ENCODE results near the gene HOXD4.

HOXD4 gene

DNA sequence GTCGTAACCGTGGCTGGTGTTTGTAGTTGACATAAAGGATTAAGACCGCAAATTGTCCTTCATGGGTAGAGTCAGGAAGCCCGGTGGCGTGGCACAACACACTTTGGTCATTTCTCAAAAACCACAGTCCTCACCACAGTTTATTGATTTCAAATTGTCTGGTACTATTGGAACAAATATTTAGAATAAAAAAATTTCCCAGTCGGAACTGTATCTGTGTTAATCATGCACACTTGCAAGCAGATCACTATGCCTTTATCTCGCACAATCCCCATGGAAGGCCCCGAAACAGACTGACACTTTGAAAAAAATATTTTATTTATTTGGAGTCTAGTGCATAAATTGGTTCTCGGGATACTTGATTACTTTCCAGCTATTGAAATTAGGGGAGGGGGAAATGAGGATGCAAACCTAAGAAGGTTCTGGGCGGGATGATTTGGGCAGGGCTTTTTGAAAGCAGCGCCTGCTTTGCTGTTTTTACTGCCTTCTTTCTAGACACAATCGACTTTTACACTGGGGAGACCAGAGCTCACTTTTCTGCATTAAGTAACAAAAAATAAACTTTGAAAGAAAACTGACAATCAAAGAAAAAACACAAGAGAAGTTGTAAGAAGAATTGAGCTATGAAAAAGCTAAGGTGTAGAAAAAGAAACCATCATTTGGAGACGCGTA lies 21.7 kb downstream of the HOXD4 start:
- DNase-seq, result no peak

DNA sequence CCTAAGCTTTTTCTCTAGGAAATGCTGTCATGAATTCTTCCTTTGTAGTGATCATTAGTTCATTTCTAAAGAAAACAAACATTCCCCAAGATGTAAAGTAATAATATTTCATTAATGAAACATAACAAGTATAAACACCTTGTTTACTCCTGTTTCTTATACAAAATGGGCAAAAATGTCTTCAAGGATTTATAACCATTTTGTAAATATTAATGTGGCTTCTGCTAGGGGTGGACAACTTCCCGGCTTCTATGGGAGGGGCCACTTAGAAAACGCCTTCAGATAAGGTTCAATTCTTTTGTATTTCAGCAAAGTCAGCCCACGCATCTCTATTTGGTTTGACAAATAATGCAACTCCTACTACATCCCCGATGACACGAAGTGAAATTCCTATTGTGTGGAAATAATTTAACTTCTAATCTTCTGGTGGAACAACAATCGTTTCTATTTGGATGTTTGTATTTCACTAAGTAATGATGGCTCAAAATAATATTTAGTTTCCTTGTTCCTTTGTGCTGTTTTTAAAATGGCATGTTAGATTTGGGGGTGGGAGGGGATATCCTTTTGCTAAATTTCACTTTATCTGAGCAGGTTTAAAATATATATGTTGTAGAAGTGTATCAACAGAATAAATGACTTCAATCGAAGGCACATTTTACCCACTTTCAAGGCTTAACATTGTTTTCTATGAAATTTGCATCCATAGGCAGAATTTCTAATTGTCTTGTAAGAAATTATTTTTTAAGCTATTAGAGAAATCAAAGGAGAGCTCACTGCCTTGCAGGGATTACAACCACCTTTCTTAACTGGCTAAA lies 22.4 kb downstream of the HOXD4 start:
- no peak for DNase-seq

DNA sequence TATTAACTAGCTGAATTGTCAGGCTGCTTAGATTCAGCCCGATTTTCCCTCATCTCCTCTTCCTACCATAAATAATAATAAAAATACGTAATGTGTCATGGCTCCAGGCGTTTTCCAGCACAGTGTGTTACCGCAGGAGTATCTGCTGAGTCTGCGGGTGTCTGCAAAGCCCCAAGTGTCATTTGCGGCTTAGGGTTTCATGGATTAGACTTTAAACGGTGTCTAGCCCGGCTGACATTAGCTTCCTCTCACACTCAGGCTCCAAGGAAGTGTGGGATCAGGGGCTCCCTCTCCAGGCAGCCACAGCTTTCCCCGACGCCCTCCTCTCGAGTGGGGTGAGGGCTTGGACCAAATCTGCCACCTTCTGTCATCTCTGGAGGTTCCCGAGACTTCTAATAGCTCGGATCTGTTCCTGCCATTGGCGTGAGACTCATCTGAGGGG lies 23.1 kb downstream of the HOXD4 start:
- no peak for DNase-seq

DNA sequence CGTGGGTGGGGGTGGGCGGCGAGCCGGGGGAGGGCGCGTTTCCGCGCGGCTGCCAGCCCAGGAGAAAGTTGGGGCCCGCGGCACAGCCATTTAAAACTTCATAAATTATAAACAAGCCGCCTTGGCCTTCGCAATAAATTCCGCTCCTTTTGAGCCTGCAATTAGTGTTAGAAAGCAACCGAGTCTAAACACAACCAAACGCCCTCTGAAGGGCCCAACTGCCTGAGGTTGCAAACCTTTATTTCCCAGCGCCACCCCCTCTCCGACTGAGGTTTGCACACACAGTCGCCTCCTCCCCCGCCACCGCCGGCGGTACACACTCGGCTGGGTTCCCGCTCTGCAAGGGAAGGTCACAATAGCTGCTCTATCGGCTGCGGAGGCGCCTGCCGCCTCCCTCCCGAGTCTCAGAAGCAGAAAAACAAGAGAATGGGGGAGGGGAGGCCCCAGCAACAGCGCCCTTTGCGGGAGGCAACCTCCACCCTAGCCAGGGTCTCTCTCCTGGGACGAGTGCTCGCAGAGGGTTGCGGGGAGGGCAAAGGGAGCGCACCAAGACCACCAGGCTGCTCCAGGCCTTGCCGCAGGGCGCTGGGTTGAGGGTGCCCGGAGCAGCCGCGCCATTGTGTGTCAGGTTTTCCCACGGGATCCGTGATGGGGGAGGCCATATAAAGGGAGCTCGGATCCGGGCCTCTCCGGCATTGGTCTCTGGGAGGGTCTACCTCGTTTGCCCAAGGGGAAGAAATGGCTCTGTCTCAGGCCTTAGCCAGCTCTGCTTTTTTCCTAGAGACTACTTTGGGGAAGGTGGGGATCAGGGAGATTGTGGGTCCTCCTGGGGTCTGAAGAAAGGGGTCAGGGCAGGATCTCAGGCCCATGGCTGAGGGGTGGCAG lies 23.7 kb downstream of the HOXD4 start:
- DNase-seq, result peak; percentile 19

DNA sequence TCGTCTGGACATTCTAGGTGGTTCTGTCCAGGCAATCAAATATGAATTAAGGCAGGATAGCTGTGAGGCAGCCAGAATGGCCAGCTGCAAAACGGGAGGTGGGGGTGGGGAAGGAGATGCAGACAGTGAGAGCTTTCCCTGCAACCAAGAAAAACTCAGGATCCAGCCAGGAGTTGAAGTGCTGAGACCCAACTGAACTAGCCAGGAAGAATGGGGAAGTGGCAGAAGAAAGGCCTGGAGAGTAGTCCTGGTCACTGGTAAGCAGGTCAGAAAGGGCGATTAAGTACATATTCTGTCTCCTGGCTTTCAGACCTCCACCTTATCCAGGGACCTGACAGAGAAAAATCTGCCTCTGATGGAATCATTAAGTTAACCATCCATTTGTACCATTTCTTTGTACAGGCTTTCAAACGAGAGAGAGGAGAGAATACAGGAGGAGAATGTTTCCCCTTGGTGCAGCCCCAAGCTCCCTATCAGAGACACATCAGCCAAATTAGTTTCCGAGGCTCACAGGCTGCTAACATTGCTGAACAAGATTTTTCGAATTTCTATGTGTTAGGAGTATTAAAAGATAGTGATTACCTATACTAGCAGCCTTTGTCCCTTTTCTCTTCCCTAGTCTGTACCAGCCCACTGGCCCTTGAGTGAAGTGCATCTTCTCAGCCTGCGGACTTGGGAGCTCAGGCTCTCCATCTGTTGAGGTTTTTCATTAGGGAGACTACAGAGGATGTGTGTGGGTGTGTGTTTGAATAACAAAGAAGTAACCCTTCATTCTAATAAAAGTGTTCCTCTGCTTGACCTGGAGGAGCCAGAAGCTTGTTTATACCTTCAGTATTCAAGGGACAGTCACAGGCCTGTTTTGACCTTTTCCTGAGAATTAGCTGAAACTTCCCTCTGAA lies 24.6 kb downstream of the HOXD4 start:
- no peak for DNase-seq

DNA sequence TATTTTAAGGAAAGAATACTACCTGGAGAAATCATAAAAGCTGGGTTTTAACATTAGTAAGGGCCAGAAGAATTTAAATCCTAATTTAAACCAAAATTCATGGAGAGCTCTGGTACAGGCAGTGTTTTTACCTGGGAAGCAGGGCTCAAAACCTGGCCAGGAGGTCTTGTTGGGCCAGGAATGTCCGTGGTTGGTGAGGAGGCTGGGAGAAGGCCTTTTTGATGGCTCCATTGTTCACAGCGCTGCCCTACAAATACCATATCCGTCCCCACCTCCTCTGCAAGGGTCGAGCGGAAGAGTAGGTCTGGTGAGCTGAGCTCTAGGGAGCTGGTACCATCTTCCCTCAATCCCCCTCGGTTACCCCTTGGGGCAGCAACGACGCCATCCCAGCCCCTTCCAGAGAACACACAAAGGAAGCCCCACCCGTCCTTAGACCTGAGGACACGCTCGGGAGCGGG lies 26.3 kb downstream of the HOXD4 start:
- DNase-seq, result no peak

DNA sequence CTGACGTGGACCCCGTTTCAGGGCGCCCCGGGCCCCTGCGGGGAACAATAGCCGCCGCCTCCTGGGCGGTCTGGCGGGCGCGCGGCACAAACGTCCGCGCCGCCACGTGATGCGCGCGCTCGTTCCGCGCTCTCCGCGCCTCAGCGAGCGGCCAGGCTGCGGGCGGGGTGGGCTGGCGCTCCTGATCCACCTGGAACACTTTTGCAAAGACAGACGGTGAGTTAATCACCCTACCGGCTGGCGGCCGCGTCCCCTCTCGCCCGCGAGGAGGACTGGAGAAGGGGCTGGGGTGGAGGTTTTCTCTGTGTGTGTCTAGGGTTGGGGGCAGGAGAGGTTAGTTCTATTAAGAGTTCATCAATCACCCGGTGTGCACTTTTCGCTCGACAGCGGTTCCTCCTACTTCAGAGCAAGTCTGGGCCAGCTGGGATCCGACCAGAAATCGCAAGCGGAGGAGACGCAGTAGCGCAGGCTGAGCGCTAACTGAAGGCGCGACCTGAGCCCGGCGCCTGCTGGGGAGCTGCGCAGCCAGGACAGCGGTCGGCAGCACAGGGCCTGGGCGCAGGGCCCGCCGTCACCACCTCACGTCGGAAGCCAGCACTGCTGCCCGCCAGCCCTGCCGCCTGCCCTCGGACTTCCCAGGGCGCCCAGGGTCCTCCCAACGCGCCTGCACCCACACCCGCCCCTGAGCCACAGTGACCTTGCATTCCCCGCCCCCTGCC lies 26.8 kb downstream of the HOXD4 start:
- DNase-seq, result no peak

DNA sequence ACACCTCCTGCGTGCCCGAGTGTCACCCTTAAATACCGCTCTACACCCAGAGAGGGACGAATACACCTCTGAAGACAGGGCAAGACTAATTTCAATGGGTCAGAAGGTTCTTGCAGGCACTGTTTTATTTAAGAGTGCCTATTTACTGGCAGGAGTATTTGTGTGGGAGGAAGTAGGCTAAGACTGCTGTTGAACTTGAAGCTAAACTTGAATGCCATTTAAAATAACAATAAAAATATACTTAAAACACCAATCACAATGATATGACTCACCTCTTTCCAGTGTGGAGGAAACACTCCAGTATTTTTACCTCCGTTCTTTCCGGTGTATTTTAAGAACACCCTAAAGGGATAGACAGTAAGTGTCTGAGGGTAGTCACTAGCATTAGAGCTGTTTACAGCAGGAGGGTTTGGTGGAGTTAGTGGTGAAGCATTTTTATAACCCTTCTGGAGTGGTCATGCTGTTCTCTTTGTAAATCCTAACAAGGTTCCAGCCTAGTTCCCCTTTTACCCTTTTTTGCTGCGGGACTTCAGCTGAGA lies 27.5 kb downstream of the HOXD4 start:
- DNase-seq, result no peak

DNA sequence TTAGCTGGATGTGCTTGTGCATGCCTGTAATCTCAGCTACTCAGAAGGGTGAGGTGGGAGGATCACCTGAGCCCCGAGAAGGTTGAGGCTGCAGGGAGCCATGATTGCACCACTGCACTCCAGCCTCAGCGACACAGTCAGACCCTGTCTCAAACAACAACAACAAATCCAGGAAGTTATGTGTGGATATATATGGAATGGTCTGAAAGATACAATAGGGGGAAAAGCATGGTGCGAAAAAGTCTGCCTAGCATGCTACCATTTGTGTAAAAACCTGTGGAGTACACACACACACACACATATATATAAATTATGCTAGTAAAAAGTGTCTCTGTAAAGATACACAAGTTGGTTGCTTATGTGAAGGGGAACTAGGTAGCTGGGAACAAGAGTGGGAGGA lies 30.2 kb downstream of the HOXD4 start:
- DNase-seq, result no peak

DNA sequence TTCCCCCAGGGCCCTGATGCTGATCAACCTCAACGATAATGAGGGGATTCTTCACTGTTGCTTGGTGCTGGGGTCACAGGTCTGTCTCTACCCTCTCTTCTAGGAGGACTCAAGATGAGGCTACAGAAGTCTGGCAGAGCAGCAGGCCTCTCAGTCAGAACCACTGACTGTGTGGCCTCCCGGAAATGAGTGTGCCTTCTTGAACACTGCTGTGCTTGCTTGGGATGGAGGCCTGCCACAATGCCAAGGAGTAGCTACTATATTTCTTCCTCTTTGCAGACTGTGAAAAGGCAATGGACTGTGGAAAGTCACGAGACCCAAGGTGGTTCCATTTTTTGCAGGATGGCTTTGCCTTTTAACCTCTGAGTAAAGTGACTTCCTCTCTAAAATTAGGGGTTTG lies 31.3 kb downstream of the HOXD4 start:
- no peak for DNase-seq

DNA sequence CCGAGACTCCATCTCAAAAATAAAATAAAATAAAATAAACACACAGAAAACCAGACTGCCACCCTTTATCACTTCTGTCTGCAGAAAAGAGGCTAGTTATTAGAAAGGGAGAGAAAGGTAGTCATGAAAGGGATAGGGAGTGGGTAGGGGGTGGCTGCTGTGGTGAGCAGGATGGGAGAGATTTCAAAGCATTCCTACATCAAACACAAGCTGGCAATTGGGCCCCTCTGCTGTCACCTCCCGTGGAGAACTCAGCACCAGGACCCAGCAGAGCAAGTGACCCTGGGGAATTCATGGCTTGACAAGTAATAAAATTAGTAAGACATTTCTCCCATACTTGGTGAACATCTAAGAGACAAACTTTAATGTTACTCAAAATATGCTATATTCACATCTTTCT lies 33.4 kb downstream of the HOXD4 start:
- no peak for DNase-seq

DNA sequence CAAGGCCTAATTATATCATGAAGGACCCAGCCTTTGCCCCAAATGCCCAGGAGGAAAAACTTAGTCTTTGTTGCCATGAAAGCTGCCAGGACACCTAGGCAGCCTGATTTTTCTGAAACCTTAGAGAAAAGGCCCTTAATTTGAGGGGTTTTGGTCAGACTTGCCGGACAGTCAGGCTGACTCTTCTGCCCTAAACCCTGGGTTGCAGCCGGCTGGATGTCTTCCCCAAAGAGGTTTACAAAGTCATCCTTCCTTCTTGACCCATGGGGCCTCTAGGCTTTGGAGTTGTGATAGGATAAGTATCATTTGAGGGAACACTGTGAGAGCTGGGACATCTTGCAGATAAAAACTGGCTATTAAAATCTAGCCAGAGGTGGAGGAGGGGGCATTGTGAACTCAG lies 34.7 kb downstream of the HOXD4 start:
- no peak for DNase-seq

DNA sequence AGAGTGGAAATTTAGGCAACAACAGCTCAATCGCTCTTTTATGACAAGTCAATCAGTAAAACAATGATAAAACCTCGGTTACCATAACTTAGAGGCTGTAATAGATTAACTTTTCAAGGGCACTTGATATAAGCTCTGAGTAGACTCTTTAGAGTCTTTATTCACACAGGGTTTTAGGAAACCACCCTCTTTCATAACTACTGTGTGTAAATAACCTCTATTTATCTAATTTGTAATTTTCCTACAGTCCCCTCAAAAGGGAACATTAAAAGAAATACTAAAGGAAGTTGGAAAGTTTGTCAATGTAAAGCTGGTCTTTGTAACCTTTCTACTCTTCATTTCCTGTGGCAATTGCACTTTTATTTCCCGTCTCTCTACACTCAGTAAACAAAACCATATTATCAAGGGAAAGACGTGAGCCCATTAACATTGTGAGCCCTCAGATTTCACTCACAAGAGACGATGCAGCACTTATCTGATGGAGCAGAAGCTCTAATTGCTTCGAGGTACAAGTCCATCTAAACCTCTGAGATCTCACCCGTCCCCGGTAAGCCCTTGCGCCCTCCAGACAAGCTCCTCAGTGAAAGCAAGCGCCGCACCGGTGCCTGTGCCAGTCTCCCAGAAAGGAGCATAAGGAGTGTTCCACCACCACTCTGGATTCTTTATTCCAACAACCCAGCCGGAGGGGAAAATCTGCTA lies 36.0 kb downstream of the HOXD4 start:
- DNase-seq, result no peak

DNA sequence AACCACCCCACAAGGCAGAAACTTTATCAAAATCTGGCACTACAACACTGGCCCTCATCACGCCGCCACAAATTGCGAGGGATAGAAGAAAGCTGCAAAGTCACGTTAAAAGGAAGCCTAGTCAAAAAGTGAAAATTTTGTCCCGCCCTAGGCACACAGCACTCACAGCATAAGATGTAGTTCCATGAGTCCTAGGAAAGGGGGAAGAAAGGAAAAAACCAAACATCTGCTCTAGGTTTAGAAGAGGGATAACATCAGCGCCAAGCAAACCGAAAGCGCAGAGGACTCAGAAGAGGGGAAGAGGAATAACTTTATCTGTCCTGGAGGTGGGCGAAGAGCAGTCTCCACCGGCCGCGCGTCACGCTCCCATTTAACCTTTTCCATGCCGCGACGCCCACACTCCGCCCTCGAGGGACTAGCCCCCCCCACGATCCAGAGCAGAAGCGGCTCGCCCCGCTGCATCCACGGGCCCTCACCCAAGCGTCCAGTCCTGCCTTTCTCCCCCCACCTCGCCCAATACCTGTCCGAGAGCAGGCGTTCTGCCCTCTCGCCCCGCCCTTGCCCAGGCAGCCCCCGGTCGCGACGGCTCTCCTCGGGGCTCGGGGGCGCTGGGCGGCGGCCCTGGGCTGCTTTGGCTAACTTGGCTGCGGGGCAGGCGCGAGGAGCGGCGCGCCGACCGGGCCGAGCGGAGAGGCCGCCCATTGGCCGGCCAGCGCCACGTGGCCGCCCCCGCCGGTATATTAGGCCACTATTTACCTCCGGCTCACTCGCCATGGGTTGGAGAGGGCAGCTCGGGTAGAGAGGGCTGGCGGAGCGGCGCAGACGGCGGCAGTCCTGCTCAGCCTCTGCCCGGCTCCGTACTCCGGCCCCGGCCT lies 36.8 kb downstream of the HOXD4 start, which contains the start of gene HOXD1:
HOXD1 (plus strand) TSS at position 770 of the 875 bp plus-strand sequence. CDS start 134 bp downstream, outside the sequence.
- no peak for DNase-seq

DNA sequence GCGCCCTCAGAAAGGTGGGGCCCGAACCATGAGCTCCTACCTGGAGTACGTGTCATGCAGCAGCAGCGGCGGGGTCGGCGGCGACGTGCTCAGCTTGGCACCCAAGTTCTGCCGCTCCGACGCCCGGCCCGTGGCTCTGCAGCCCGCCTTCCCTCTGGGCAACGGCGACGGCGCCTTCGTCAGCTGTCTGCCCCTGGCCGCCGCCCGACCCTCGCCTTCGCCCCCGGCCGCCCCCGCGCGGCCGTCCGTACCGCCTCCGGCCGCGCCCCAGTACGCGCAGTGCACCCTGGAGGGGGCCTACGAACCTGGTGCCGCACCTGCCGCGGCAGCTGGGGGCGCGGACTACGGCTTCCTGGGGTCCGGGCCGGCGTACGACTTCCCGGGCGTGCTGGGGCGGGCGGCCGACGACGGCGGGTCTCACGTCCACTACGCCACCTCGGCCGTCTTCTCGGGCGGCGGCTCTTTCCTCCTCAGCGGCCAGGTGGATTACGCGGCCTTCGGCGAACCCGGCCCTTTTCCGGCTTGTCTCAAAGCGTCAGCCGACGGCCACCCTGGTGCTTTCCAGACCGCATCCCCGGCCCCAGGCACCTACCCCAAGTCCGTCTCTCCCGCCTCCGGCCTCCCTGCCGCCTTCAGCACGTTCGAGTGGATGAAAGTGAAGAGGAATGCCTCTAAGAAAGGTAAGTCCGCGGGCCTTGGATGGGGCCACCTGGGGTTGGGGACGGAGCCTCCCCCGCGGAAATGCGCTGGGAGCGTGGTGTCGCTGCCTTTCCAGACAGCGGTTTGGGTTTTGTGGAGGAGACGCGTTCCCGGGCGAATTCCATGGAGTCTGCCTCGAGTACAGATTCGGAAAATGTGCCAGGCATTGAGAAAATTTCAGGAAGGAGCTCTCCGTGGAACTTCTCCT lies 37.7 kb downstream of the HOXD4 start:
- no peak for DNase-seq

DNA sequence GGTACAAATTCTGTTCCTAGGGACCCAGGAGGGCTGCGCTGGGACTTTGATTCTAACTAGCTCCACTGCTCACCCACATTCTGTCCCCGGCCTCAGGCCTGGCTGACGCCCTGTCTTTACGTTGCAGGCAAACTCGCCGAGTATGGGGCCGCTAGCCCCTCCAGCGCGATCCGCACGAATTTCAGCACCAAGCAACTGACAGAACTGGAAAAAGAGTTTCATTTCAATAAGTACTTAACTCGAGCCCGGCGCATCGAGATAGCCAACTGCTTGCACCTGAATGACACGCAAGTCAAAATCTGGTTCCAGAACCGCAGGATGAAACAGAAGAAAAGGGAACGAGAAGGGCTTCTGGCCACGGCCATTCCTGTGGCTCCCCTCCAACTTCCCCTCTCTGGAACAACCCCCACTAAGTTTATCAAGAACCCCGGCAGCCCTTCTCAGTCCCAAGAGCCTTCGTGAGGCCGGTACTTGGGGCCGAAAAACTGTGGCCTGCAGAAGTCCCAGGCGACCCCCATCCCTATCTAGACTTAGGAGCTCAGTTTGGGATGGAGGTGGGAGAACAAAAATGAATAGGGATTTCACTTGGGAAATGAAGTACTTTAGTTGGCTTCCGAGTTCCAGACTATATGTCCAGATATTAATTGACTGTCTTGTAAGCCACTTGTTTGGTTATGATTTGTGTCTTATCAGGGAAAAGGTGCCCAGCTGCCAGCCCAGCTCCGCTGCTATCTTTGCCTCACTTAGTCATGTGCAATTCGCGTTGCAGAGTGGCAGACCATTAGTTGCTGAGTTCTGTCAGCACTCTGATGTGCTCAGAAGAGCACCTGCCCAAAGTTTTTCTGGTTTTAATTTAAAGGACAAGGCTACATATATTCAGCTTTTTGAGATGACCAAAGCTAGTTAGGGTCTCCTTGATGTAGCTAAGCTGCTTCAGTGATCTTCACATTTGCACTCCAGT lies 38.6 kb downstream of the HOXD4 start:
- no peak for DNase-seq

DNA sequence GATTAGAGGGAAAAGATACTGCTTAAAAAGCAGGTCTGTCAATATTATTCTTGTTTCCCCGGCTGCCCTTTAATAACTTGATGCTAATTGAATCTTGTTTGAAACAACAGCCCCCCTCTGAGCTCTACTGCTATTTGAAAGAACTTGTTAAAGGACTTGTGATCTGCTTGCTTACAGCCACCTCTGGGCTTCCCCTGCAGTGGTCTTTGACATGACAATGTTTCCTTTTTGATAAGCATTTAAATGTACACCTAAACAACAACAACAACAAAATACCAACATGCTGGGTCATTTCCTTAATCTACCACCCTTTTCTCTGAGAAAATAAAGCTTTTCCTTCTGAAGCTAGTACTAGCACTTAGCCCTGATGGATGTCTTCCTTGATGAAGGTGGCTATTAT lies 41.0 kb downstream of the HOXD4 start:
- DNase-seq, result no peak

All from RPMI8226 (cell line).